Spleen (tissue), 7 donors: Measurements from ENCODE around the gene ME2.

Experiments
- POLR2A ChIP-seq, 3 donors: fragments of 450-650 bp; IDR thresholded peaks; one replicate each; pipeline ENCODE4 v1.5.1; 2017; ENCODE audit warnings: antibody characterized with exemption in 3 of 3, mild to moderate bottlenecking in 1 of 3
- POLR2AphosphoS5 ChIP-seq, 3 donors: sonication (generic); formaldehyde crosslinking; IDR thresholded peaks; one replicate each; pipeline ENCODE4 v1.5.1; 2017; ENCODE audit warnings: antibody characterized with exemption in 3 of 3
- TF ChIP-seq, protein P1 (sequence below), 11 experiments: fragments of 200-600 bp in 7 of 11; fragments of 450-650 bp in 4 of 11; sonication (generic) in 4 of 11; IDR thresholded peaks in 8 of 11; conservative IDR thresholded peaks in 3 of 11; 1 replicate in 7 of 11; 2 replicates in 4 of 11; pipeline versions ENCODE4 v1.4.0 to v1.8.0; 2016 to 2021; ENCODE audit warnings: antibody characterized with exemption in 11 of 11, inconsistent platforms in 4 of 11, mild to moderate bottlenecking in 1 of 11
- donor health status: DM: no; HTN: no; CAD: no; lungs with moderate emphysema.
- donor health status: DM: no; HTN: no; CAD: no.
- donor health status: DM: no; HTN: no; CAD: no.

- TF ChIP-seq, protein P1, sequence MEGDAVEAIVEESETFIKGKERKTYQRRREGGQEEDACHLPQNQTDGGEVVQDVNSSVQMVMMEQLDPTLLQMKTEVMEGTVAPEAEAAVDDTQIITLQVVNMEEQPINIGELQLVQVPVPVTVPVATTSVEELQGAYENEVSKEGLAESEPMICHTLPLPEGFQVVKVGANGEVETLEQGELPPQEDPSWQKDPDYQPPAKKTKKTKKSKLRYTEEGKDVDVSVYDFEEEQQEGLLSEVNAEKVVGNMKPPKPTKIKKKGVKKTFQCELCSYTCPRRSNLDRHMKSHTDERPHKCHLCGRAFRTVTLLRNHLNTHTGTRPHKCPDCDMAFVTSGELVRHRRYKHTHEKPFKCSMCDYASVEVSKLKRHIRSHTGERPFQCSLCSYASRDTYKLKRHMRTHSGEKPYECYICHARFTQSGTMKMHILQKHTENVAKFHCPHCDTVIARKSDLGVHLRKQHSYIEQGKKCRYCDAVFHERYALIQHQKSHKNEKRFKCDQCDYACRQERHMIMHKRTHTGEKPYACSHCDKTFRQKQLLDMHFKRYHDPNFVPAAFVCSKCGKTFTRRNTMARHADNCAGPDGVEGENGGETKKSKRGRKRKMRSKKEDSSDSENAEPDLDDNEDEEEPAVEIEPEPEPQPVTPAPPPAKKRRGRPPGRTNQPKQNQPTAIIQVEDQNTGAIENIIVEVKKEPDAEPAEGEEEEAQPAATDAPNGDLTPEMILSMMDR (IDR thresholded peaks at IDR 0.05 in 8 of 11, conservative IDR thresholded peaks at IDR 0.05 in 3 of 11), result no peak
- TF ChIP-seq POLR2A (IDR thresholded peaks at IDR 0.05) (no peak), POLR2AphosphoS5 (IDR thresholded peaks at IDR 0.05) (no peak)
Measured at GRCh38 chr18:50848991-50849390, 29.9 kb upstream of the ME2 start.
